ENCODE measurements around the gene ACTR3C. TPM values are rescaled to one million over a fixed set of nuclear protein-coding genes. Genes with fewer than 3 reads are reported as not detected.
"Not testable (repeated sequence)": the region's sequence is repeated elsewhere in the genome, so short reads cannot be mapped to it uniquely, and the experiment has no call there.

Gene ACTR3C
- total RNA-seq, 4 donors from 2014 or later, result 4.3 to 10.1 (median 4.8) TPM

DNA sequence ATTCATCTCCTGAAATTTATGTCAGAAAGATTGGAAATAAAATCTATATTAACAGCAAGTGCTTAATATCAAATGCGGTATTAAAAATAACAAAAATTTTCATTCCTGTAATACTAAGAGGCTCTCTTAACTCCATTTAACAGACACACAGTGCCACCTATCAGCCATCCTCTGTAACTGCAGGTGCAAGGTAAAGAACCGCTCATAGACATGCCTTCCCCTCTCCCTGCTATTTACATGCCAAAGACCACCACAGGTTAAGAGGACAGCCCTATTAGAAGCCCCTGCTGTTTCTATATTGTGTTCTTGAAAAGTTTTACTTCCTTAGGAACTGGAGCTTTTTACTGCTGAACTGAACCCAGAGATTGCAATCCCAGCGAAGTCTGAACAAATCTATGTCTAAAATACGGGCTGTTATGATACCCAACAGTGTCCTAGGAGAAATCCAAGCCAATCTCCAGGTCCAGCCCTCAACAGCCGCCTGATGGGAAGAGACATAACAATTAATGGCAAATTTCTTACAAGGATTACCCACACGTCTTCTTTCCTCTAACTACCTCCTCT is 47.1 kb downstream of the ACTR3C start:
- H3K27ac ChIP-seq (replicated peaks in 1 of 4); H3K9me3 ChIP-seq; H3K4me1 ChIP-seq; H3K27me3 ChIP-seq; DNase-seq (ENCODE audit: extremely low spot score); H3K36me3 ChIP-seq; intact Hi-C loops (cut with DNase I); H3K4me3 ChIP-seq: not testable (repeated sequence)
- TF ChIP-seq, protein P1, sequence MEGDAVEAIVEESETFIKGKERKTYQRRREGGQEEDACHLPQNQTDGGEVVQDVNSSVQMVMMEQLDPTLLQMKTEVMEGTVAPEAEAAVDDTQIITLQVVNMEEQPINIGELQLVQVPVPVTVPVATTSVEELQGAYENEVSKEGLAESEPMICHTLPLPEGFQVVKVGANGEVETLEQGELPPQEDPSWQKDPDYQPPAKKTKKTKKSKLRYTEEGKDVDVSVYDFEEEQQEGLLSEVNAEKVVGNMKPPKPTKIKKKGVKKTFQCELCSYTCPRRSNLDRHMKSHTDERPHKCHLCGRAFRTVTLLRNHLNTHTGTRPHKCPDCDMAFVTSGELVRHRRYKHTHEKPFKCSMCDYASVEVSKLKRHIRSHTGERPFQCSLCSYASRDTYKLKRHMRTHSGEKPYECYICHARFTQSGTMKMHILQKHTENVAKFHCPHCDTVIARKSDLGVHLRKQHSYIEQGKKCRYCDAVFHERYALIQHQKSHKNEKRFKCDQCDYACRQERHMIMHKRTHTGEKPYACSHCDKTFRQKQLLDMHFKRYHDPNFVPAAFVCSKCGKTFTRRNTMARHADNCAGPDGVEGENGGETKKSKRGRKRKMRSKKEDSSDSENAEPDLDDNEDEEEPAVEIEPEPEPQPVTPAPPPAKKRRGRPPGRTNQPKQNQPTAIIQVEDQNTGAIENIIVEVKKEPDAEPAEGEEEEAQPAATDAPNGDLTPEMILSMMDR (IDR thresholded peaks at IDR 0.05), result peak; percentile 62 to 73 (median 72)
- WGBS, result 52% methylated on average over 6 of the region's 6 CpGs

DNA sequence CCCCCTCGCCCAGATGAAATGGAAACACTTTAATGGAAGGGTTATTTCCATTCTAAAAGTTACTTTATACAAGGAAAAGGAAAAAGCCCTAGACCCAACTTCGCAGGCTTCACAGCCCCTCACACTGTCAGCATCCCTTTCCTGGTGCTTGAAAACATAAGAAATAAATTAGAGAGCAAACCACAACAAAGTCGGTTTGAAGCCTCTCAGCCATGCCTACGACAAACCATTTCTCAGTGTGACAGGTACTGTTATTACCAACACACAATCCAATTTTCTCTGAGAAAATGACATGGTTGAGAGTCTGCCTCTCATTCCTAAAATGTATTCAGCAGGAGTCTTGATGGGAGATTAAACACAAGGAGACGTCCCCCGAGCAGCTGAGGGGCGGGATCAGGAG is 51.4 kb downstream of the ACTR3C start:
- 74% methylated on average over 4 of the region's 7 CpGs for WGBS
- intact Hi-C loops (cut with DNase I), result not testable (repeated sequence)

DNA sequence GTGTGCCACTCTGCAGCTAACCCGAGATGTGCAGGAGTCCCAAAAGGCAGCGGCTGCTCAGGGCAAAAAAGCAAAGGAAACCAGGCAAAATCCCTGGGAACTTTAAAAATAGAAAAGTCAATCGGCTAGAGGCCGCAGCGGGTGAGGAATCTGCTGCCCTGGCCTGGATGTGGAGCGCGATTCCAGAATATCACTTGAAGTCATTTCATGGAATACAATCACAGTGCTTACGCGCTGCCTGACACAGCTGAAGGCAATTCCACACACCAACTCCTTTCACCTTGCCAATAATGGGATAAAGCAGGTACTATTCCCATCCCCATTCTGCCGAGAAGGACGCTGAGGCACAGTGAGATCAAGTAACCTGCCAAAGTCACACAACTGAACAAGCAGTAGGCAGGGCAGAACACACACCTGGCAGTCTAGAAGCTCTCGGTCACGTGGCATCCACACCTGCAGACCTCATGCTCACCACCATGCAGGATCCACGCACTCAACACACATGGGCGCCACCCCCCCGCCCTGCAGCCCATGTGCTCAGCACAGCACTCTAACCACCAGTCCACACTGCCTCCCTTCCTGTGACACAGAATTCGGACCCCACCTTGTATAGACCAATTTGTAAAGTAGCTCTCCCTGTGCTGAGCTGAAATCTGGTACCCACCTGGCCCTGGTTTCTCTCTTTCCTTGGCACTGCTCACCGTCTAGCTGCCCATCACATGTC is 53.1 kb downstream of the ACTR3C start:
- H3K4me1 ChIP-seq; intact Hi-C loops (cut with DNase I); H3K9me3 ChIP-seq; H3K4me3 ChIP-seq; H3K27ac ChIP-seq (replicated peaks in 1 of 4); H3K27me3 ChIP-seq; H3K36me3 ChIP-seq; DNase-seq (ENCODE audit: extremely low spot score): not testable (repeated sequence)
- WGBS, result 100% methylated on average over 1 of the region's 18 CpGs

More for the DNA sequence above, 51.4 kb downstream of the ACTR3C start:
- H3K4me1 ChIP-seq; H3K4me3 ChIP-seq; H3K9me3 ChIP-seq; H3K27me3 ChIP-seq; H3K27ac ChIP-seq (replicated peaks in 1 of 4); H3K36me3 ChIP-seq; DNase-seq (ENCODE audit: extremely low spot score): not testable (repeated sequence)

DNA sequence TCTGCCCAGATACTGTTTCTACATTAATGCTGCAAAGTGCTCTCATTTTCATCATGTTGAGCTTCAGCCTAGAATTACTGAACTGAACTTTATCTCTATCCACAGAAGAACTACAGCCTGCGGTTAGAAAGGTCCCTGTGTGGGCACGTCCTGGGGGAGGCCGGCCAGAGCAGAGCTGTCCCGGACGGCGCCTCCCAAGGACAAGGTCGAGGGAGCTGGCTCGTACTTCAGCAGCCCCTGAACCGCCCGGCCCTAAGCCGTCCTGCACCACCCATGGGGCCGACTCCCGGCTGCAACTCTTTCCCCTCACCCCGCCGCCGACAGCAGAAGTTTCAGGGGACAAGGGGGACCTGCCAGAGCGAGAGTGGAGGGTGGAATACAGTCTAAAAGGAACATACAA is 54.5 kb downstream of the ACTR3C start:
- no CpG with 5 or more reads among the region's 17 CpGs for WGBS
- H3K27me3 ChIP-seq; intact Hi-C loops (cut with DNase I); H3K27ac ChIP-seq (replicated peaks in 1 of 4); H3K9me3 ChIP-seq; H3K36me3 ChIP-seq; DNase-seq (ENCODE audit: extremely low spot score); H3K4me1 ChIP-seq; H3K4me3 ChIP-seq: not testable (repeated sequence)

DNA sequence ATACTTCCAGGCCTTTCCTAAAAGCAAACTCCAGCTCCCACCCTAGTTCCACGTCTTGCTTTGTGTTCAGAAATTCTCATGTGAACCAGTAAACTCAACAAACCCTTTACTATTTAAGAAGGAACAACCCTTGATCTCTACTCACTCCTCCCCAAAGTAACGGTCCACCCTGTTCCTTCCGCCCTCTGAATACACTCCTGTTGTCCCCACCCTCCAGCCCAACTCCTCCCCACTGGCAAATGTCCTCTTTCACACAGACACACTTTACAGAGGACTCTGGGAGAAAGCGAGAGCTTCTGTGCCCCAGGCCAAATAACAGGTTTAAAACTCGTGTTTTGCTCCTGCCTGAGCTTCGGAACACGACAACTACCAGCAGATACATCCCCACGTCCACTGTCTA is 55.1 kb downstream of the ACTR3C start:
- H3K9me3 ChIP-seq; H3K4me1 ChIP-seq; DNase-seq (ENCODE audit: extremely low spot score); intact Hi-C loops (cut with DNase I); H3K36me3 ChIP-seq; H3K4me3 ChIP-seq; H3K27me3 ChIP-seq; H3K27ac ChIP-seq (replicated peaks in 1 of 4): not testable (repeated sequence)
- 40% methylated on average over 1 of the region's 8 CpGs for WGBS

DNA sequence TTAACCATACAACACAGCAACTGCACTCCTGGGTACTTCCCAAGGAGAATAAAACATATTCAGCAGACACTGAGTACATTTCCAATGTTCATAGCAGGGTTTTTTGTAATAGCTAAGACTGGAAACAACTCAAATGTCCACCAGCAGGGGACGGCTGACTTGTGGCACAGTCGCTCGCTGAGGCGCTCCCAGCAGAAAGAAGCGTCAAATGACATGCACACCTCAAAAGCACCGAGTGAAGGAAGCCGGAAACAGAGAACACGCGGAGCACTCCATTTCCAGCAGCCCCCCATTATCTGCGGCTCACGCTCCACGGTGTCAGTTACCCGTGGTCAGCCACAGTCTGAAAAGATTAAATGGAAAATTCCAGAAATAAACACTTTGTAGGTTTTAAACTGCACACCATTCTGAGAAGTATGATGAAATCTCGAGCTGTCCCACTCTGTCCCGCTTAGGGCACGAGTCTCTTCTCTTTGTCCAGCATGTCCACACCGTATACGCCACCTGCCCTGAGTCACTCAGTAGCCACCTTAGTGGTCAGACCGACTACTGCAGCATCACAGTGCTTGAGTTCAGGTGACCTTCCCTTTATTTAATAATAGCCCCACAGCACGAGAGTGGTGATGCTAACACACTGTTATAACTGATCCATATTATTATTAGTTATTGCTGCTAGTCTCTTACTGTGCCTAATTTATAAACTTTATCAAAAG is 56.2 kb downstream of the ACTR3C start:
- H3K4me3 ChIP-seq; intact Hi-C loops (cut with DNase I): not testable (repeated sequence)

DNA sequence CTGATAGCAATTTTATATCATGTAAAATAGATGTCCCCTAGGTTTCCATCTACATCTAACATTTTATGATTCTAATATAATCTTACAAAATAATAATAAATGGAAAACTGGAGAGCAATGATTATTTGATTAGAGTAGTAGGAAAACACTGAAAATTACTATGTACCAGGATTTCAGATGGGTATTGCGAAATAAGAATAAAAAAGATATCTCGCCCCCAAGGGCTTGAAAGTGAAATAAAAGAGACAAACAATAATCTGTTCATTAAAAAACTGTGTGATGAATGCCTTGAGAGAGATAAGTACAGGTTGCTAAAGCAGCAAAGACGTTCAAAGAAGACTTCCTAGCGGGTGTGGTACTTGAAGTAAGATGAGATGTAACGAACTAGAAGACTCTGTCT is 60.7 kb downstream of the ACTR3C start:
- H3K4me3 ChIP-seq; H3K9me3 ChIP-seq; H3K27ac ChIP-seq (replicated peaks in 1 of 4); DNase-seq (ENCODE audit: extremely low spot score); H3K36me3 ChIP-seq; H3K27me3 ChIP-seq; H3K4me1 ChIP-seq; intact Hi-C loops (cut with DNase I): not testable (repeated sequence)
- 84% methylated on average over 5 of the region's 5 CpGs for WGBS

More for the DNA sequence above, 56.2 kb downstream of the ACTR3C start:
- WGBS, result 74% methylated on average over 19 of the region's 20 CpGs
- H3K27ac ChIP-seq (replicated peaks in 1 of 4); DNase-seq (ENCODE audit: extremely low spot score); H3K9me3 ChIP-seq; H3K36me3 ChIP-seq; H3K4me1 ChIP-seq; H3K27me3 ChIP-seq: not testable (repeated sequence)

DNA sequence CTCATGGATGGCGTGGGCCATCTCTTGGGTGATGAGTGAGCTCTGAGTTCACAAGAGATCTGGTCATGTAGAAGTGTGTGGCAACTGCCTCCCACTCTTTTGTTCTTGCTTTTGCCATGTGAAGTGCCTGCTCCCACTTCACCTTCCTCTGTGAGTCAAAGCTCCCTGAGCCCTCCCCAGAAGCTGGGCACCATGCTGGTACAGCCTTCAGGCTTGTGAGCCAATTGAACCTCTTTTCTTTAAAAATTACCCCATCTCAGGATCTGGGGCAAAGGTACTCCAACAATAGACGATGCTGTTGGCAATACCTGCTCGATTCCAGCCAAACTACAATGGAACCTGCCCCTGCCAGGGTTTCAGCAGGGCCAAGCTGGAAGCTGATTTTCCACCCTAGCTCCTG is 75.6 kb downstream of the ACTR3C start:
- DNase-seq (ENCODE audit: extremely low spot score); intact Hi-C loops (cut with DNase I); H3K27me3 ChIP-seq; H3K4me1 ChIP-seq; H3K27ac ChIP-seq (replicated peaks in 1 of 4); H3K36me3 ChIP-seq; H3K9me3 ChIP-seq; H3K4me3 ChIP-seq: not testable (repeated sequence)
- WGBS, result 80% methylated on average over 2 of the region's 3 CpGs

DNA sequence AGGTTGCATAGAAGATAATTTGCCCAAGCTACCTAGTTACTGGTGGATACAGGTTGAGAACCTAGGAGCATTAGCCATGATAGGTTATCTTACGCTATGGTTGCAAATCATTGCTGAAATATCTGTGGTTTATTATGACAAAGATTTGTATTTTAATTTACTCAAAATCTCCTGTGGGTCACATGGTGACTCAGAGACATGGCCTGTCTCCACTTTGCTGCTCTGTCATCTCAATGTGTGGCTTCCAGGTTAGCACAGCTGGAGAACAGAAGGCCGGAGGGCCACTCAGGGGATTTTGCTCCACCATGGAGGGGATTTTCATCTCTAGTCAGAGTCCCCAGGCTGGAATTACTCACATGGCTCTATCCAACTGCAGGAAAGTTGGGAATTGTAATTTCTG is 78.1 kb downstream of the ACTR3C start:
- H3K27ac ChIP-seq (replicated peaks in 1 of 4); intact Hi-C loops (cut with DNase I): not testable (repeated sequence)

DNA sequence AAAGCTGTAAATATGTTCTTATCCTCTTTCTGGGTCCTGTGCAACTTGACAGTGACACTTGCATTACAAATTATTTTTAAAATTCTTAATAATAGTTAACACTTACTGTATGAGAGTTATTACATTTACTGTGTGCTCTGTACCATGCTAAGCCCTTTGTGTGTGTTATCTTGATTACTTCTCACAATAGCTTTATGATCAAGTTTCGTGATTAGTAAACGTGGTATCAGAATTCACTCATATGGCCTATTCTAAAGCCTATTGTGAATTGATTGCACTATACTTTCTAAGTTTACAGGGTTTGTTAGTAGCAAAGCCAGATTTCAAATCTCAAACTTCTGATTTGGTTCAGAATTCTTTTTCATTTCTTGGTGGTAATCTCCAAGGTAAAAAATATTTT is 80.4 kb downstream of the ACTR3C start:
- intact Hi-C loops (cut with DNase I); H3K4me3 ChIP-seq; DNase-seq (ENCODE audit: extremely low spot score); H3K27me3 ChIP-seq; H3K4me1 ChIP-seq; H3K36me3 ChIP-seq; H3K27ac ChIP-seq (replicated peaks in 1 of 4); H3K9me3 ChIP-seq: not testable (repeated sequence)
- 77% methylated on average over 2 of the region's 2 CpGs for WGBS

More for the DNA sequence above, 78.1 kb downstream of the ACTR3C start:
- not testable (repeated sequence) for H3K4me1 ChIP-seq; H3K4me3 ChIP-seq; H3K36me3 ChIP-seq; H3K27me3 ChIP-seq; H3K9me3 ChIP-seq; DNase-seq (ENCODE audit: extremely low spot score)
- 100% methylated on average over 1 of the region's 2 CpGs for whole genome bisulfite sequencing

DNA sequence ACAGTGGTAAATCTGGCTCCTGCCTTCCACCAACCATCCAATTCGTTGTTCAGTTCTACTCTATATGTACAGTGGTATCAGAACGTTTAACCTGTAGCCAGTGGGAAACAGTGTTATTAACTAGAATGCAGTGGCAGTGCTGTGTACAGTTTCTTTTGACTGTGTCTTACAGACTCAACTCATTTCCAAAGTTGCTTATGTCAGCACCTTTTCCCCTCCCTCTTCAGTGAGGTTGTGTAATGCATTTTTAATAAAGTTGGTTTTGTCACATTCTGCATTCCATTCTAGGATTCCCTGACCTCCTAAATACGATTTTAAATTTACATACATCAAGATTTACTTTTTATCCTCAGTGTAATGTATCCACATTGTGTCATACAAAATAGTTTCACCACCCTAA is 97.9 kb downstream of the ACTR3C start:
- H3K36me3 ChIP-seq; H3K4me3 ChIP-seq; DNase-seq (ENCODE audit: extremely low spot score); H3K27ac ChIP-seq (replicated peaks in 1 of 4); intact Hi-C loops (cut with DNase I); H3K4me1 ChIP-seq; H3K9me3 ChIP-seq: not testable (repeated sequence)
- peaks cover 0 to 12% (median 0%) of the 10 kb centered on the region in 4 donors for H3K27me3 ChIP-seq
- 53% methylated on average over 3 of the region's 3 CpGs for WGBS
